RWPE1 (cell line): ENCODE results near the gene TCERG1L.

Experiments used
- CTCF ChIA-PET: fragments of 350-600 bp; sonication (Branson Sonifier 250); formaldehyde crosslinking; extraction: SDS; loops from one replicate; lab custom pipeline; 2021; lab: Yijun Ruan, JAX
- POLR2A ChIA-PET: fragments of 400-600 bp; formaldehyde crosslinking; extraction: SDS; loops from one replicate; lab custom pipeline; 2020; ENCODE audit warnings: antibody characterized with exemption; ENCODE audit not compliant: low non-redundant PET; lab: Yijun Ruan, JAX
- DNase-seq: peaks from one replicate; pipeline ENCODE4 v3.0.0; 2012; ENCODE audit warnings: low spot score
- H3K27ac ChIP-seq: fragments of 450-650 bp; 2 replicates; pipeline ENCODE4 v1.5.1; 2017
- CTCF ChIP-seq: fragments of 450-650 bp; conservative IDR thresholded peaks from 2 replicates; pipeline ENCODE4 v1.5.1; 2017; ENCODE audit warnings: low read depth, mild to moderate bottlenecking

TCERG1L gene

DNA sequence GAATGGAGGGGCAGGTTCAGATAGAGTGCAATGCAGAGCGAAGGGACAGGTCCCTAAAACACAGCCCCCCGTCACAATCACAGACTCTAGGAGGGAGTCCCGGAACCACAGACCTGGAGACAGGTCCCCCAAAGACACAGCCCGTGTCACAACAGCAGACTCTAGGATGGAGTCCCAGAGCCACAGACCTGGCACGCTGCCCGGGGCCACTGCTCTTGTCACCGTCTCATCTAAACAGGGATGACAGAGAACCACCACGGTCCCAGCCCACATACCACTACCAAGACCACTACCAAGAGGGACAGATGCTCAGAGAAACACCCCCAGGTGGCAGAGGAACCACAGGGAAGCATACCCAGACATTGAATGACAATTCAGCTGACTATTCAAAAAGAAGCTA, 183.9 kb downstream of the TCERG1L start:
- DNase-seq = no peak
- TF ChIP-seq CTCF = no peak
- CTCF ChIA-PET = no interaction called here

DNA sequence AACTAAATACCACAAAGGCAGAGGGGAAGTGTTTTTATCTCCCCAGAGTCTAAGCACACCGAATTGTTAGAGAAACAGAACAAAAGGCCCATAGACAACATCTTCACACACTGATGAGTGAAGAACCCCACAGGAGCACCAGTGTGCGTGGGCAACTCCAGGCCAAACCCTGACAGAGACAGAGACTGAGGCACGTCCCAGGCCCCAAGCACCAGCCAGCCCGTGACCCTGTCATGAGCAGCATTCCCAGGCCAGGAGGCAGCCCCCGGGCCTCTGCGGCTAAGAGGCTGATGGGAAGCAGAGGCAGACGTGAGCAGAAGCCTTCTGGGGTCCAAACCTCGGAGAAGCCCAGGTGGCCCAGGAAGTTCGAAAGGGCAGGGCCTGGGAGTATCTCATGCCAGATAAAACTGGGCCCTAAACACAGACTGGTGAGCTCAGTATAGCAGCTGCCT, 184.4 kb downstream of the TCERG1L start:
- TF ChIP-seq CTCF = no peak
- no peak for DNase-seq
- H3K27ac ChIP-seq = no peak overlapping the region
- ChIA-PET POLR2A (no interaction called here), CTCF (no interaction called here)

More for the DNA sequence above, 183.9 kb downstream of the TCERG1L start:
- no peak overlapping the region for H3K27ac ChIP-seq
- POLR2A ChIA-PET = no interaction called here

DNA sequence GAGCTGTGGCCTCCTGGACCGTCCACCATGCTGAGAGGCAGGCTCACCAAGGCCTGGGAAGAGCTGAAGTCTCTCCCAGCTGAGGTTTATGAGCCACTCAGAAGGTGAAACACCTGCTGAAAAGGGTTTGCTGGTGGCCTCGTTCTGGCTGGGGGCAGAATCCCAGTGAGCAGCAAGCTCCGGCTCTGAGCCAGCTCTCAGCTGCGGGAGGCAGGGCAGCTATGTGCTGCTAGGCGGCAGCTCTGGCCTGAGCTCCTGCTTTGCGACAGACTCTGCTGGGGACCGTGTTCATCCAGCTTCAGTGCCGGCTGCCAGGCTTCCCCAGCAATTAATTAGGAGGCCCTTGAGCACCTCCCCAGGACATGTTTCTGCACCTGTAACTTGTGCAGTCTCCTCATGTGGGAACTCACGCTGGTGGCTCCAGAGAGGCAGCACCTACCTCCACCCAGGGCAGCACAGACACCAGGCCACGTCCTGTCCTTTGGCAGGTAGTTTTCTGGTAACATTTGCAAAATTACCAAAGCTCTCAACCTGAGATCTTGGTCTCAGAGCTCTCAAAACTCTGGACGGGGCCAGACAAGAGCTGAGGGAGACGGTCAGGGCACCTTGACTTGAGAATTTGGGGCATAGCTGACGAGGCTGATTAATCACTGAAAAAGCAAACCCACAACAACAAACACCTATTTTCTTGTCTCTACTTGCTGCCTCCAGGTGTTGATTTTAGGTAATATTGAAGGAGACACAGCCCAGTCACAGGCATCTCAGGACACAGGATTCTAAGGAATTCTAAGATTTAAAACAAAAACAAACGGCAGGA, 185.0 kb downstream of the TCERG1L start:
- CTCF ChIA-PET = interaction anchor here (0.9 kb wide), 1 partner anchor 8 kb away, joined by 3 read pairs; no protein-coding TSS in a partner anchor
- DNase-seq = no peak
- no peak for TF ChIP-seq CTCF
- H3K27ac ChIP-seq = no peak overlapping the region
- POLR2A ChIA-PET = no interaction called here

DNA sequence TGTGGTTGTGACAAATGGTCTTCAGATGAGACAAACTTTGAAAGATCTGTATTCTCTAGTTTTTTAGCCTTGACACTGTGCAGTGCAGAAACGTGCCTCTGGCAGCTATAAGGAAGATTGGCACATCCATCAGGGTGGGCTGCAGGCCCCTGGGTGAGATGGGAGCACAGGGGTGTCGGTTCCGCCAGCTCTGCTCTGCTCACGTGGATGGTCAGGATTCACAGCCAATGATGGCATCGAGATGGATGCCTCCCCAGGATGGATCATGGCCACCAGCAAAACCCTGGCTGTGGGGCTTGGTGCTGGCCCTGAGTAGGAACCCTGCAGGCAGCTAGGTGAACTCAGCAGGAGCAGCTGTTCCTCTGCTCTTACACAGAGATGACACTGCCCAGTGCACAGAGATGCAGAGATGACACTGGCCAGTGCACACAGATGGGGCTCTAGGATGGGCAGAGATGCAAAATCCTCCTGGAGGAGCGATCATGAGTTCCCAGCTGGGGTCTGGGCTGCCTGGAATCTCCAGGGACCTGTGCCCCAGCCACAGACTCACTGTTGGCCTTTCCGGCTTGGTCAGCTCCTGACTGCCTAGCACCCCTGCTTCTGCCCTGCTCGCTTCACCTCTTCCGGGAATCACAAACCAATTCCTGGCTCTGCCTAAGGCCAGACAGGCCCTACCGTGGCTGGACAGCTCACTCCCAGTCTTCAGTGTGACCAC, 185.9 kb downstream of the TCERG1L start:
- ChIA-PET POLR2A (interaction anchor here (0.6 kb wide), 1 partner anchor 127 kb away, joined by 3 read pairs; no protein-coding TSS in a partner anchor), CTCF (interaction anchor here (0.9 kb wide), 1 partner anchor 8 kb away, joined by 3 read pairs; no protein-coding TSS in a partner anchor)
- no peak for DNase-seq
- no peak overlapping the region for H3K27ac ChIP-seq
- no peak for TF ChIP-seq CTCF

DNA sequence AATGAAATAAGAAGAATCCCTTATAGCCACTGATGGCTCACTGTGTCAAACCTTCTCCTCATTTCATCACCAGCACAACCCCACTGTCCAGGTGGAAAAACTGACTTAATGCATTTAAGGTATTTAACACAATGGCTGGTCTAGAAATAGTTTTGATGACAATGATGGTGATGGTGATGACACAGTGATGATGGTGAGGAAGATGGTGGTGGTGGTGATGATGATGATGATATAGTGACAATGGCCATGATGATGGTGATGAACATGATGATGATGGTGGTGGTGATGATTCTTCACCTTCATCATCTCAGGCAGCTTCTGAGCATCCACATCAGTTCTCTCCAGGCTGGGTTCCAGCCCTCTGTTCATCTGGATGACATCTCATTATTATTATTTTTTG, 186.6 kb downstream of the TCERG1L start:
- TF ChIP-seq CTCF = no peak
- CTCF ChIA-PET = no interaction called here
- H3K27ac ChIP-seq = no peak overlapping the region
- DNase-seq = no peak
- POLR2A ChIA-PET = interaction anchor here (0.6 kb wide), 1 partner anchor 126 kb away, joined by 3 read pairs; no protein-coding TSS in a partner anchor

- CTCF ChIA-PET = no interaction called here
These were observed 188.0 kb downstream of the TCERG1L start for GRCh38 chr10:131123496-131123895.

More at GRCh38 chr10:131123496-131123895, 188.0 kb downstream of the TCERG1L start:
- DNase-seq = no peak
- POLR2A ChIA-PET = no interaction called here
- no peak overlapping the region for H3K27ac ChIP-seq
- no peak for TF ChIP-seq CTCF
